Adipocyte (in vitro differentiated cells): ENCODE measurements around the gene PLCD1.
A peak's percentile ranks its signal among the peaks of the same experiment; 100 is the strongest.
"Not testable (repeated sequence)": the region's sequence is repeated elsewhere in the genome, so short reads cannot be mapped to it uniquely, and the experiment has no call there.

Experiments used
- DNase-seq: peaks from one replicate; pipeline ENCODE4 v3.0.0-alpha.2; 2015; ENCODE audit warnings: low read depth
- H3K27me3 ChIP-seq: replicated peaks from 2 replicates; pipeline ENCODE4 v1.7.0; 2013; ENCODE audit warnings: mild to moderate bottlenecking, low read length, moderate library complexity; ENCODE audit not compliant: control insufficient read depth, insufficient read depth
- H3K36me3 ChIP-seq: 2 replicates; pipeline ENCODE4 v1.7.0; 2013; ENCODE audit warnings: low read length, mild to moderate bottlenecking, moderate library complexity; ENCODE audit not compliant: control insufficient read depth, insufficient read depth, severe bottlenecking
- H3K4me1 ChIP-seq: 2 replicates; pipeline ENCODE4 v1.7.0; 2013; ENCODE audit warnings: mild to moderate bottlenecking, low read length, moderate library complexity; ENCODE audit not compliant: control insufficient read depth, insufficient read depth
- H3K4me3 ChIP-seq: 2 replicates; pipeline ENCODE4 v1.7.0; 2013; ENCODE audit warnings: mild to moderate bottlenecking, low read length, moderate library complexity
- H3K9ac ChIP-seq: 2 replicates; pipeline ENCODE4 v1.7.0; 2013; ENCODE audit warnings: mild to moderate bottlenecking, low read length, moderate library complexity
- H3K9me3 ChIP-seq: 2 replicates; pipeline ENCODE4 v1.7.0; 2013; ENCODE audit warnings: mild to moderate bottlenecking, low read length, moderate library complexity; ENCODE audit not compliant: control insufficient read depth

PLCD1 gene

DNA sequence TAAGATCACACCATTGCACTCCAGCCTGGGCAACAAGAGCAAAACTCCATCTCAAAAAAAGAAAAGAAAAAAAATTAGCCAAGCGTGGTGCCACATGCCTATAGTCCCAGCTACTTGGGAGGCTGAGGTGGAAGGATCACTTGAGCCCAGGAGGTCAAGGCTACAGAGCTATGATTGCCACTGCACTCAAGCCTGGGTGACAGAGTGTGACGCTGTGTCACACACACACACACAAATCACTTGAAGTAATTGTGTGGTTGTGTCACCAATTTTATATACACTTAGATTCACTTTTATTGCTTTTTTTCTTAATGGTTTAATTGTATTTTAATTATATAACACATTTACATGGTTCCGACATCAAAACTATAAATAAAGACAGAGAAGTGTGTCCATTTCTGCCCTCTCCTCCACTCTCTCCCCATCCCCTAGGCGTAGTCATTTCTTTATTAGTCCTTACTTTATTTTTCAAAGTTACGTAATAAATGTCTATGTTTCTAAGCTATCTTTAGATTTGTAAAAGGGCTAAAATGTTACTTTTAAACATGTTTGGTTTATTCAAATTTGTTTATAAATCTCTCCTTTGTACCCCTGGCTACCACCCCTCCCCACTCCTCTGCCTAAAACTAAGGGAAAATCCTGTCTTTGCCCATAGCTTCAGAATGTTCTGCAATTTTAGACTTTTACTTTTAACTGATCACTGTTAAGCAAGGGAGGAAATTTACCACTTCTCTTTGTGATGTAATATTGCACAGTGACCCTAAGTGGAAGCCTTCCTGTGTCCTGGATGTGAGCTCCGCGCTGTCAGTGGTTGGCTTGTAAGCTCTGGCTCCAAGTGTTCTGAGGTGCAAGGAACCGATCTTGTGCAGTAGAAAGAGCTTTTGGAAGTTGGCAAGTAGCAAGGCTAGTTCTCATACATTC is 49.6 kb downstream of the PLCD1 start:
- H3K9ac ChIP-seq = no peak overlapping the region
- H3K9me3 ChIP-seq = no peaks in the 10 kb centered on the region
- H3K4me3 ChIP-seq = no peak overlapping the region
- H3K4me1 ChIP-seq = peaks cover 24% of the 10 kb centered on the region
- no peak for DNase-seq
- H3K27me3 ChIP-seq = no peaks in the 10 kb centered on the region
- H3K36me3 ChIP-seq = peaks cover 46% of the 10 kb centered on the region

DNA sequence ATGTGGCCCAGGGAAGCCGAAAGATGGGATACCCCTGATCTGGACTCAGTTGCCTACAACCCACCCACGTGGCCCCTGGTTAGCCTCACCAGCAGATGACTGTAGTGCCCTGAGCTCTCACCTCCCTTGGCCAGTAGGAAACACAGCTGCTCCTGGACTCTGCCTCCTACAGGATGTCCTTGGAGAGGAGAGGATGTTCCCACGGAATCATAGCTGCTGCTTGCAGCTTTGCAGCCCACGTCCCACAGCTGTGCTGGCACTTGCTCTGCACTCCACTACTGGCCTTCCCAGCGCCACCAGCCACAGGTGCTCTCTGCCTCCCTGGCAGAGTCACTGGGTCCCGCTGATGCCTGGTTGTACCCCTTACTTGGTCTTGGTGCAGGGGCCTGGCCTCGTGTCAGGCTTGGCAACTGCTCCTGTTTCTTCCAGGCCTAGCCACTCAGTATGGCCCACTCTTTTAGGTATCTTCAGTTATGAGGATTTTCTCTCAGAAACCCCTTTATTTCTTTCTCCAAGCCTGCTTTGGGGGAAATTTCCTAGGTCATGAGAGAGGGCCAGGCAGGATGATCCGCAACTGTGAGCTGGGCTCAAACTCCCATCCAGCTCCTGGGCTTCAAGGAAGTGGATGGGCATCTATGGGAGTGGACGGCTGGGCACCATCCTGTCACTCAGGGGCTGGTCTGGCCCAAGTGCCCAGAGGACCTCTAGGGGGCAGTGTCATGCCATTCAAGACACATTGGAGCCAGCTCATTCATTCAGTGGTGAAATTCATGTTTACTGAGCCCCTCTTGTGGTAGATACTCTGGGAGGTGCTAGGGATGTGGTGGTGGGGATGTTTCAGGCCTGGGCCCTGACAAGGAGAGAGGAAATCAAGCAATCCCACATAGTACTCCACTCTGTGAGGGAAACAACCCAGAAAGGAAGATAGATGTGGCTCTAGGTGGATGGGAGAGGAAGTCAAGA is 55.0 kb downstream of the PLCD1 start:
- H3K4me1 ChIP-seq = peaks cover 18% of the 10 kb centered on the region
- H3K27me3 ChIP-seq = no peaks in the 10 kb centered on the region
- no peak overlapping the region for H3K9ac ChIP-seq
- H3K4me3 ChIP-seq = no peak overlapping the region
- peak; percentile 65 for DNase-seq
- peaks cover 30% of the 10 kb centered on the region for H3K36me3 ChIP-seq
- no peaks in the 10 kb centered on the region for H3K9me3 ChIP-seq

DNA sequence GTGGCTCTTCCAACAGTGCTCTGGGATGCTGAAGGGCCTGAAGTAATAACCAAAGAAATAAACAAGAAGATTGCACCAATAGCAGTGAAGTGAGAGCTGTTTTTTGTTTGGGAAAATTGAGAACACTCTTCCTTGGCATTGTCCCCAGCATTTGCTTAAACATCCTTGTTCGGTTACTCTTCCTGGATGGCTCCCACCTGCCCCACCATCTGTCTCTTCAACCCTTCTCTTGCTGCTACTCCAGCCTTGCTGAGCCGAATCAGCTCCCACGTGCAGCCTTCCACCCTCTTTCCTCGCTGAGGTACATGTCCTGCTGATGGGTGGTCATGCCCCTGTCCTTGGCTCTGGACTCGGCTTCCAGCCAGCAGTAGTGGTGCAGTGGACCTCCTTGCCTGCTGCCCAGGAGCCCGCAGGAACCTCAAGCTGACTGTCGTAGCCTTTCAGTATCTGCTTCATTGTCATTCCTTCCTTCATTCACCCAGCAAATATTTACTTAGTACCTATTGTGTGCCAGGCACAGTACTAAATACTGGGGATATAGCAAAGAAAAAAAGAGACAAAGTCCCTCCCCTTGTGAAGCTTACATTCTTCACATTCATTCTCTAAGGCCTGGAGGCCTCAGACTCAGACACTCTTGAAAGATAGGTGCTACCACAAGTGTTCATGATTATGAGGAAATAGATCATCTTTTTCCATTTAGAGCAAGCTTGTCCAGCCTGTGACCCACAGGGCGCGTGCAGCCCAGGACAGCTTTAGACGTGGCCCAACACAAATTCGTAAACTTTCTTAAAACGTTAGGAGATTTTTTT is 56.0 kb downstream of the PLCD1 start:
- H3K27me3 ChIP-seq = no peaks in the 10 kb centered on the region
- H3K4me3 ChIP-seq = no peak overlapping the region
- peaks cover 30% of the 10 kb centered on the region for H3K36me3 ChIP-seq
- H3K9me3 ChIP-seq = no peaks in the 10 kb centered on the region
- peaks cover 20% of the 10 kb centered on the region for H3K4me1 ChIP-seq
- no peak overlapping the region for H3K9ac ChIP-seq
- DNase-seq = peak; percentile 18

DNA sequence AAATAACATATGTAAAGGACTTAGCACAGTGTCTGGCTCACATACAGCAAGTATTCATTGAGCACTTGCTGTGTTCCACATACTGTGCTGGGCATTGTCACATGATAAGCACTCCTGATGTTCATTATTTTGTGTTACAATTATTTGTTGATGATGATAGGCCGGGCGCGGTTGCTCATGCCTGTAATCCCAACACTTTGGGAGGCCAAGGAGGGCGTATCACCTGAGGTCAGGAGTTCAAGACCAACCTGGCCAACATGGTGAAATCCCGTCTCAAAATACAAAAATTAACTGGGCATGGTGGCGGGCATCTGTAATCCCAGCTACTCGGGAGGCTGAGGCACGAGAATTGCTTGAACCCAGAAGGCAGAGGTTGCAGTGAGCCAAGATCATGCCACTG is 57.4 kb downstream of the PLCD1 start:
- peaks cover 30% of the 10 kb centered on the region for H3K36me3 ChIP-seq
- H3K4me3 ChIP-seq, H3K9ac ChIP-seq, DNase-seq, H3K9me3 ChIP-seq, H3K4me1 ChIP-seq, H3K27me3 ChIP-seq: not testable (repeated sequence)

DNA sequence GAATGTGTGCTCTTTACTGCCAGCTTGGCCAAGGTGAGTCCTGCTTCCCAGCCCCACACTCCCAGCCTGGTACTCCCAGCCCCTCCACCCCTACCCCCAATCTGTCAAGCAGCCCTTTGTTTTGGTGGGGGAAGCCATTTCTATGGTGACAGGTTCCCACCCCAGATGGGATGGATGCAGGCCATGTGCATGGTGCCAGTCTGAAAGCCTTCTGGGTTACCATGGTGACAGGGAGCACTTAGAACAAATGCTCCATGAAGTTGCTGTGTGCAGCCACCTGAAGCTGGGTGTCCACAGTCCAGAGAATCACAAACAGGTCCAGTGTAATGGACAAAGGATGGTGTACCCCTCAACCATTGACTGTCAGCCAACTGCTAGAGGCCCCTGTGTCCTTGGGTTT is 58.0 kb downstream of the PLCD1 start:
- DNase-seq = no peak
- H3K9me3 ChIP-seq = no peaks in the 10 kb centered on the region
- no peak overlapping the region for H3K4me3 ChIP-seq
- H3K9ac ChIP-seq = no peak overlapping the region
- H3K36me3 ChIP-seq = peaks cover 24% of the 10 kb centered on the region
- peaks cover 9% of the 10 kb centered on the region for H3K4me1 ChIP-seq
- H3K27me3 ChIP-seq = no peaks in the 10 kb centered on the region

DNA sequence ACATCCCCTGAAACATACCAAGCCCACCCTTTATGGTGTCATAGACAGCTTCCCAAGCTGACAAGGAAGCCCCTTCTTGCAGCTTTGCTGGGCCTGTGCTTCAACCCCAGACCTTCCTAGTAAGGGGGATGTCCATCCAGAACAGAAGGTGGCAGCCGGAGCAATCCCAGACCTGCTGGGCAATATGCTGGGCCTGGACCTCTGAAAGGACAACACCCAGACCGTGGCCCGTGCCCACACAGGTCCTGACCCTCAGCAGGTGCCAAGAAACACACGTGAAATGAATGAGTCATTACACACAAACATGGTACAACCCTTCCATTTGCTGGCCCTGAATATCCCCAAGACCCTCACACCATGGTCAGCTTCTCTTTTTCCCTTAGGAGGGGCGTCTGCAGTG is 58.6 kb downstream of the PLCD1 start:
- H3K4me3 ChIP-seq = no peak overlapping the region
- H3K27me3 ChIP-seq = no peaks in the 10 kb centered on the region
- no peak for DNase-seq
- peaks cover 17% of the 10 kb centered on the region for H3K36me3 ChIP-seq
- H3K9me3 ChIP-seq = no peaks in the 10 kb centered on the region
- no peak overlapping the region for H3K9ac ChIP-seq
- peaks cover 9% of the 10 kb centered on the region for H3K4me1 ChIP-seq

DNA sequence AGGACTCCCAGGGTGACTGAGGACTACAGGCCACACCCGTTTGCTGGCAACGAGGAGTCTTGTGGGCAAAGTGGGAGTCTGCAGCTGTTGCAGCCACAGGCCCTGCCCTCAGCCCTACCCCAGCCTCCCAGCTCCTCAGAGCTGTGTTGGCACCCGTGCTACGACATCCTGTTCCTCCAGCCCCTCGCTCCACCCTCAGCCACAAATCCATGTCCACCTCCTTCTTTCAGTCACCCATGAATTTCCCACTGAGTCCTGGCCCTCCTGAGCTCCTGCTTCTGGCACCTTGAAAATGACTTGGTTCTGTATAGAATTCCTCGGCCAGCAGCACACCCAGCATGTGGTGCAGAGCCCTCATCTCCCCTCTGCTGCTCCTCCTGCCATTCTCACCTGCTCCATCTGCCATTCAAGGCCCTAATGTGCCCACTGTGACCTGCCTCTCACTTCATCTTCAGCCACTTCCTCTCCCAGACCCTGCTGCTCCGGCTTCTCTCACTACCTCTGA is 59.8 kb downstream of the PLCD1 start:
- H3K36me3 ChIP-seq = peaks cover 22% of the 10 kb centered on the region
- no peak for DNase-seq
- no peak overlapping the region for H3K9ac ChIP-seq
- no peaks in the 10 kb centered on the region for H3K27me3 ChIP-seq
- peaks cover 9% of the 10 kb centered on the region for H3K4me1 ChIP-seq
- H3K9me3 ChIP-seq = no peaks in the 10 kb centered on the region
- no peak overlapping the region for H3K4me3 ChIP-seq

DNA sequence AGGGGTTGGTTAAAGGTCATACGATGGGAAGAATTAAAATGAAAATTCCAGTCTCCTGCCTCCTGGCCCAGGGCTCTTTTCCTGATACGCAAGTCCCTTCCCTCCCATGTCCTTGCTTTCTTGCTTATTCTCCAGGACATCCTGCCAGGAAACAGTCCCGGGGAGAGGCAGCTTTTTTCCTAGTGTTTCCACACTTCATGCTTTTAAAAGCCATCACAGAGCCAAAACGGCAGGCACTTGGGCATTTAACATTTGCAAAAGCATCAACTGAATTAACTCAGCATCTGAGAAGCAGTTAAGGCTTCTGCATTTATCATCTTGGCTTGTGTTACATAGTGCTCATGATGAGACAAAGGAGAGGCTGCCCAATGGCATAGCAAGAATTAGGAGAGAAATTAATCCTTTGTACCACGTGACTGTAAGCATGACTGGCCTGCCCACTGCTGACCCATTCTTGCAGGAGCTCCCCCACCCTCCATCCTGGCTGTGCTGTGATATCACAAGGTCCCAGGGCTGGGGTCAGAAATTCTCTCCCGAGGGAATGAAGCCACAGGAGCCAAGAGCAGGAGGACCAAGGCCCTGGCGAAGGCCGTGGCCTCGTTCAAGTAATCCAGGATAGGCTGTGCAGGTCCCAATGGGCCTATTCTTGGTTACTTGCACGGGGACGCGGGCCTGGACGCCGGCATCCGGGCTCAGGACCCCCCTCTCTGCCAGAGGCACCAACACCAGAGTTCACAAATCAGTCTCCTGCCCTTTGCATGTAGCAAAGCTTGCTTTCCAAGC is 60.4 kb downstream of the PLCD1 start:
- DNase-seq = no peak
- H3K36me3 ChIP-seq = peaks cover 22% of the 10 kb centered on the region
- no peaks in the 10 kb centered on the region for H3K9me3 ChIP-seq

DNA sequence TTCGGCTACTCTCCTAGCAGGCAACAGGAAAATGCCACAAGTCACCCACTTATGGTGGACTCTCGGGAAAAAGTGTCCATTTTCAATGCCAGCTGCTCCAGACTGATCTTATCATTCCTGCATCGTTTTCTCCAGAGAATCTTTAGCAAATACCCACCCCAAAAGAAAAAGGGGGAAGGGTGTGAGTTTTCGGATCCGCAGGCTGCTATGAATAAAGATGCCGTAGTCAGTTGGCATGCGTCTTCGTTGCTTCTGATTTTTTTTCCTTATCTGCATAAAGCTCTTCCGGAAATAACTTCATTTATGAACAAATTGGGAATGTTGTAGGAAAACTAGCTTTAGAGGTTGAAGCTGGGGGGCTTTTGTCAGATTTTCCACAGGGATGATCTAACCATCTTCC is 61.2 kb downstream of the PLCD1 start:
- Histone ChIP-seq H3K9me3 (no peaks in the 10 kb centered on the region), H3K36me3 (peaks cover 20% of the 10 kb centered on the region), H3K9ac (peak overlapping the region; percentile 17), H3K27me3 (no peaks in the 10 kb centered on the region), H3K4me3 (no peak overlapping the region), H3K4me1 (peaks cover 12% of the 10 kb centered on the region)
- no peak for DNase-seq

More for the DNA sequence above, 60.4 kb downstream of the PLCD1 start:
- peak overlapping the region; percentile 17 for H3K9ac ChIP-seq
- H3K27me3 ChIP-seq = no peaks in the 10 kb centered on the region
- peaks cover 9% of the 10 kb centered on the region for H3K4me1 ChIP-seq
- no peak overlapping the region for H3K4me3 ChIP-seq

DNA sequence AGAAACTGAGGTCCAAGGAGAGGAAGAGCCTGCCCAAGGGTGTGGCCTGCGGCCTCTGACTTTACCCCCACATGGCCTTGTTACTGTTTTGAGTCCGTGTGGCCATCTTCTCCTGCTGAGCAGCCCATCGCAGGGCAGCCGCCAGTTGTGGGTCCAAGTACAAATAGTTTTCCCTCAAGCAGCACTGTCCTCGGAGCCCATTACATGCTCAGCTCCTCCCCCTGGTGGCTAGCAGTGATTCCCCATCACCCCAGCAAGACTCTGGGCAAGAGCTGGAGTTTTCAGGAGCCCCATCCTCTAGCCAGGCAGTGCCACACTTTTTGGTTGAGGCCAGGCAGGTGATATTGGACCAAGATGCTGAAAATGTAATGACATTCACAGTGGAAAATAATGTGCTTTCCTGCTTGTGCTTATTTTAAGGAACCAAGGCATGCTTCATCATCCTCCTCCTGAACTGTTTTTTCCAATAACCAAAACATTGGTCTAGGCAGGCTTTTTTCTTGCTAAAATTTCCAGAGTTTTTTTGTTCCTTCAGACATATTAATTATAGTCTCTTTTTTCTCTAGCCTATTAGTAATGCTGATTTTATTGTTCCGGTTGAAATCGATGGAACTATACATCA is 62.1 kb downstream of the PLCD1 start:
- Histone ChIP-seq H3K4me3 (no peak overlapping the region), H3K36me3 (peaks cover 19% of the 10 kb centered on the region), H3K9me3 (no peaks in the 10 kb centered on the region), H3K9ac (no peak overlapping the region), H3K4me1 (peaks cover 18% of the 10 kb centered on the region), H3K27me3 (no peaks in the 10 kb centered on the region)
- peak; percentile 69 for DNase-seq
